HG02870 (cell line): Measurements from ENCODE around the gene GRK2.
"Not testable (repeated sequence)": the region's sequence is repeated elsewhere in the genome, so short reads cannot be mapped to it uniquely, and the experiment has no call there.

ENCODE experiments used
- ATAC-seq: cut with Tn5 transposase; IDR thresholded peaks from one replicate; pipeline ENCODE4 v1.9.1; 2021; ENCODE audit warnings: mild to moderate bottlenecking, moderate library complexity; ENCODE audit not compliant: unreplicated experiment

GRK2 gene

GRCh38 chr11:67311051-67311555 lies 44.8 kb downstream of the GRK2 start:
- no peak for ATAC-seq

GRCh38 chr11:67311556-67312082 lies 45.3 kb downstream of the GRK2 start:
- no peak for ATAC-seq

DNA sequence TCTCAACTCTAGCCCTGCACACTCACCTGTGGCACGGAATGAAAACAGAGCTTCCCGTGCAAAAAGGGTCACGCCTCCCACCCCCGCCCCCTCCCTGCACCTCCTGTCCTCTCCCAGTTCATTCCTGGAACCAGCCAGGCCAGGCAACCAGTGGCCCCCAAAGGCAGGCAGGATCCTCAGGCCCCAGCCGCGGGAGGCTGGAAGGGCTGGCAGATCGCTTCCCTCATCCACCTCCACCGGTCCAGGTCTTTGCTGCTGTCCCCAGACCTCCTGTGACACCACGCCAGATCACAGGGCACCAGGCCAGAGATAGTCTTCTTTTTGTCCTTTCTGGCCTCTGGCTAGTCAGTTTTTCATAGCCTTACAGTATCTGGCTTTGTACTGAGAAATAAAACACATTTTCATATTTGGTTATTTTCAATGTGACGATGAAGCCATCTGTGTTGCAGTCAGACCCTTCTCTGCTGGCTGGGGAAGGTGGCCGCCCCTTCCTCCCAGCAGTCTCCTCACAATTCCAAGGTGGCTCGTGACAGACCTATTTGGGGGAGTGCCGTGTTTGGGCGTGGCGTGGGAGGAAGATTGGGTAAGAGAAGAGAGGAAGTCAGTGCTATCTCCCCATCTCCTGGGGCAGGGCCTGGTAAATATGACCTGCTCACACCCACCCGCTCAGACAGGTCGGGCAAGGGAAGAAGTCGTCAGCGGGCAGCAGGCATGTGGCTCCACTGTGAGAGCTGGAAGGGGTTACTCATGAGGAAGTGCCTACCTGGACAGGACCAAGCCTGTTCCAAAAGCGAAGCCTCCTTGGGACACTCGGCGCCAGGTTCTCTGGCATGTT lies 46.1 kb downstream of the GRK2 start:
- ATAC-seq = no peak

DNA sequence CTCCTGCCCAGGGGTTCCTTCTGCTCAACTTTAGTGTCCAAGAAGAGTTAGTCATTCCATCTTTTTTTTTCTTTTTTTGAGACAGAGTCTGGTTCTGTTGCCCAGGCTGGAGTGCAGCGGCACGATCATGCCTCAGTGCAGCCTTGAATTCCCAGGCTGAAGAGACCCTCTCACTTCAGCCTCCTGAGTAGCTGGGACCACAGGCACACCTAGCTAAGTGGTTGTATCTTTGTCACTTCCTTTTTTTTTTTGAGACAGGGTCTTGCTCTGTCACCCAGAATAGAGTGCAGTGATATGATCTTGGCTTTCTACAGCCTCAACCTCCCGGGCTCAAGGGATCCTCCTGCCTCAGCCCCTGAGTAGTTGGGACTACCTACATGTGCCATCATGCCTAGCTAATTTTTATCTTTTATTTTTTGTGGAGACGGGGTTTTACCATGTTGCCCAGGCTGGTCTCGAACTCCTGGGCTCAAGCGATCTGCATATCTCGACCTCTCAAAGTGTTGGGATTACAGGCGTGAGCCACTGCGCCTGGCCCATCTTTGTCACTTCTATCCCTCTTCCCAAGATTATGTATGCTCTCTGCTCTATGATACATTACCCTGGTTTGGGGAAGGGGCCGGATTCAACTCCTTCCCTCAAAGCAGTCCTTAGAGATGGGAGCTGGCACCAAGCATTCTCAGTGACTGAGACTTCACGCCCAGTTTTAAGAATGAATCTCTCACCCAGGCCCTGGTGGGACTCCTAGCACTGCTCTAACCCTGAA lies 47.0 kb downstream of the GRK2 start:
- no peak for ATAC-seq

DNA sequence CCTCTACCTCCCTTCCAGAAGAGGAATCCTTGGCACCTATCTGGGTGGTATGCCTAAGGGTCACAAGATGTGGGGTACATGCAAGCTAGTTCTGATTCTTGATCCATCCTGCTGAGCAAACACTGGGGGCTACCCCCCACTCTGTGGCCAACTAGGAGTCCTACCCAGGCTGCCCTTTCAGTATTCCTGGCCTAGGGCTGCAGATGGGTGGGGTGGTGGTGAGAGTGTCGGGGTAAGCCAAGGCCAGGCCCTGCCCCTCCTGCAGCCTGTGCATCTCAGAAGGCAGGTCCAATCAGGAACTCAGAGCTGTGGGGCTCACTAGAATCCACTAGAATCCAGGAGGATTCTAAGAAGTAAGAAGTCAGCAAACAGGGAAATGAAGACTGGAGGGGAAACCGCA lies 47.9 kb downstream of the GRK2 start:
- ATAC-seq = no peak

DNA sequence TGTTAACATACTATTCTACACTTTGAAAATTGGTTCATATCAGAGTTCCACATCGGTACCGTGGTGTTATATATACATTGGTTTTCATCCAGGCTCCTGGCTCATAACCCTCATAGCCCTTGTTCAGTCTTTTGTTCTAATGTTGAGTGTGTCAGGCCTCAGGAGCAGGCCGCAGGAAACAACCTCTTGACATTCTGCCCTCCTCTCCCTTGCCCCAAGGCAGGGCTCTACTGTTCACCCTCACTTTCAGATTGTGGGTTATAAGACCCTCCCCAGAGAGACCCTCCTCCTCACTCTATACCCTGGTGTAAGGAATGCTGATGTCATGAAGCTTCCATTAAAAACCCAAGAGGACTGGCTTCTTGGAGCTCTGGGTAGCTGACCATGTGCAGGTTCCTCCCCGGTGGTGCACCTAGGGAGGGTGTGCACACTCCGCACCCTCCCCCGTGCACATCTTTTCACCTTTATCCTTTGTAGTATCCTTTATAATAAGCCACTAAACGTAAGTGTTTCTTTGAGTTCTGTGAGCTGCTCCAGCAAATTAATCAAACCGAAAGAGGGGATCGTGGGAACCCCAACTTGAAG lies 49.1 kb downstream of the GRK2 start:
- ATAC-seq = no peak

GRCh38 chr11:67316882-67317204 lies 50.6 kb downstream of the GRK2 start:
- ATAC-seq = no peak

GRCh38 chr11:67317205-67317887 lies 51.1 kb downstream of the GRK2 start:
- peak; percentile 79 for ATAC-seq

GRCh38 chr11:67317888-67318555 lies 51.7 kb downstream of the GRK2 start:
- peak; percentile 9 for ATAC-seq

- not testable (repeated sequence) for ATAC-seq
These were observed 52.6 kb downstream of the GRK2 start for GRCh38 chr11:67318876-67319275.

- no peak for ATAC-seq
These were observed 53.7 kb downstream of the GRK2 start for GRCh38 chr11:67320011-67320410.

DNA sequence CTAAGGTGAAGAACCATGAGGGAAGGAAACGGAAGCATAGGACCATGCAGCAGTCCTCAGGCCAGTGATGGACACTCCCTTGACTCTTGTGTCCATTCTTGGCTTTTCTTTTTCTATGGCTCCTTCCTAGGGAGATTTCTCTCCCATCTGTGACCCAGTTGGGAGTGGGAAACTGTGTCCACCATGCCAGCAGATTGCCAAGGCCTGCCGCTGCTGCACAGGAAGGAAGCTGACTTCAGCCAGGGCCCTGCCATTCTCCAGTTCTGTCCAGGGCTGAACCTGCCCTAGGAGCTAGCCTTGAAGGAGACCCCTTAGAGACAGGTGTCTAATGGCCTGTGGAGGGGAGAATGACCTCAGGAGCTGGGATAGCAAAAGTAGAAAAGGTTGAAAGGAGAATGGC lies 54.4 kb downstream of the GRK2 start:
- no peak for ATAC-seq

DNA sequence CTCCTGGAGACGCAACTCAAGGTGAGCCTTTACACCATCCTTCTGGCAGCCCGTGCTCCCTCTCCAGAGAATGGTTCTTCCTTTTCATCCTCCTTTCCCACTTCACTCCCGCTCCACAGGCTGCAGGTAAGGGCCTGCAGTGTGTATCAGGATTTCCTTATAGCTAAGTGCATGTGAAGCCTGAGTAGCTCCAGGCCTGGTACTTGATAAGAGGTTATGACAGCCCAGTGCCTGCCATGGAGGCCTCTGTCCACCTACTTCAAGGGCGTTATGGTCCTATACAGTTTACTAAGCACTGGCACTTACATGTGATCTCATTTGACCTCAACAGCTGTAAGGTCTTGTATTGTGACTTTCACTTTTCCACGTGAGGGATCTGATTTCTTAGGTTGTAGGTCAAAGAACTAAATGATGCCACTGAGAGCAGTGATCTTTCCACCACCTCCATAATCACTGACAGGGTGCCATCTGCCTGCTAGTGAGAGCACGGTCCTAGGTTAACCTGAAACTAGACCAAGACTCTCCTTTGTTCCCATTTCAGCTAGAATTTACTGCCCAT lies 55.1 kb downstream of the GRK2 start:
- no peak for ATAC-seq

- ATAC-seq = no peak
These were observed 55.8 kb downstream of the GRK2 start for GRCh38 chr11:67322049-67322448.

DNA sequence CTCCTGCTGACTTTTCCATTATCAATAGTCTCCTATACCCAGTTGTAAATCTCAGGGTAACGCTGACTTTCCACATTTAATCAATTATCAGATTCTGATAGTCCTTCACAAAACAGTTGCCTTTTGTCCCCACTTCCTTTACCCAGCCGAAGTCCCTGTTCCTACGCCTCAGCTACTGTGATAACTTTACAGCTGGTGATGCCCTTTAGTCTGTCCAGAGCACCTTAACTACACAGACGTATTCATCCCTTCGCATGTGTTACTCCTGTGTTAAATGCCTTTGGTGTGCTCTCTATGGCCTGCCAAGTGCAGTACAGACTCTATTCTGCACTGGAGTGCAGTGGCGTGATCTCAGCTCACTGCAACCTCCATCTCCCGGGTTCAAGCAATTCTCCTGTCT lies 57.3 kb downstream of the GRK2 start:
- no peak for ATAC-seq

DNA sequence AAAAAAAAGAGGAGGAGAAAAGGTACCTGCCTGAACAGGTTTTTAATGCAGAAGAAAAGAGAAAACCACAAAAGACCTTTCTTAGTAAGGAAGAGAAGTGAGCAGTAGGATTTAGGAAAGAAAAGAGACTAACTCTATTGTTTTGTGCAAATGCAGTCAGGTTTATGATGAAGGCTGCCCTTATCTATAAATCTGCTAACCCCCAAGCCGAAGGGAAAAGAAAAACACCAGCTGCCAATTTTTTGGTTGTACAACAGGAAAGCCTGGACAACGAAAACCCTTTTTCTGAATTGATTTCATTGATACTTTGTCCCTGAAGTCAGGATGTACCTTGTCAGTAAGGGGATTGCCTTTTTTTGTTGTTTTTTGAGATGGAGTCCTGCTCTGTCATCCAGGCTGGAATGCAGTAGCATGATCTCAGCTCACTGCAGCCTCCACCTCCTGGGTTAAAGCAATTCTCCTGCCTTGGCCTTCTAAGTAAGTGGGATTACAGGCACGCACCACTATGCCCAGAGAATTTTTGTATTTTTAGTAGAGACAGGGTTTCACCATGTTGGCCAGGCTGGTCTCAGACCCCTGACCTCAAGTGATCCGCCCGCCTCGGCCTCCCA lies 65.9 kb downstream of the GRK2 start:
- no peak for ATAC-seq
